NCI-H226 (cell line): ENCODE measurements around the gene GNAT3.
A peak's percentile ranks its signal among the peaks of the same experiment; 100 is the strongest.

Source experiments
- DNase-seq: peaks from one replicate; pipeline ENCODE4 v3.0.0-alpha.2; 2015

Gene GNAT3

GRCh38 chr7:80511964-80512363, at the start of gene GNAT3:
GNAT3 (minus strand) TSS chr7:80512064; CDS start chr7:80511926, 138 bp downstream.
- no peak for DNase-seq

DNA sequence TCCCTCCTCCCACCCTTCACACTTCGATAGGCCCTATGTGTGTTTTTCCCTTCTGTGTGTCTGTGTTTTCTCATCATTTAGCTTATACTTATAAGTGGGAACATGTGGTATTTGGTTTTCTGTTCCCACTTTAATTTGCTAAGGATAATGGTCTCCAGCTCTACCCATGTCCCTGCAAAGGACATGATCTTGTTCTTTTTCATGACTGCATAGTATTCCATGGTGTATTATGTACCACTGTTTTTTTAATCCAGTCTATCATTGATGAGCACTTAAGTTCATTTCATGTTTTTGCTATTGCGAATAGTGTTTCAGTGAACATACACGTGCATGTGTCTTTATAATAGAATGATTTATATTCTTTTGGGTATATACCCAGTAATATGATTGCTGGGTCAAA, 46.3 kb upstream of the GNAT3 start:
- no peak for DNase-seq

DNA sequence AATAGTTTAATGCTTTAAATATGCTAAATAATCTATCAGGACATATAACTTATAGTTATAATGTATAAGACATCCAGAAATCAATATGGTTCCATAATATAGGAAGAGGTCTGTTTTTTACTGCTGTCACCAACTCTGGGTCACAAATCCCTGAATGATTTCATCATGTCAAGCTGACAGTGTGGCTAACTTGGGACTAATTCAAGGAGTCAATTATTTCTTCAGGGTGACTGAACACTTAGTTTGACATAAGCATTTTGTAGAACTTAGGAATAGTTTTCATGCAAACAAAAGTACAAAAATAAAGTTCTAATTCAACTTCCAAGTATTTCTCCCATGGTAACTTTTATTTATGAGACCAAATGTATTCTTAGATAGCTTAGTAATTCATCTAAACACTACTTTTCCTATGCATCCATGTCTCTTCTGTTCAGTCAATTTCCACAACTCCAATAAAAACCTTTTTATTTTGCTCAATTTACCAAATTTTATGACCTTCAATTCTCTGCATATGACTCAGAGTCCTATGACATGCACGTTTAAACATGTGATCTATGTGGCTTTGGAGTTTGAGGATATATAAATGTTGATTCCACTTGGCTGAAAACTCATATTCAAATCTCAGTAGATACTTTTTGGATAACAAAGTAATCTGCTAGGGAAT, 40.3 kb upstream of the GNAT3 start:
- no peak for DNase-seq

GRCh38 chr7:80550005-80550404, 38.1 kb upstream of the GNAT3 start:
- no peak for DNase-seq

GRCh38 chr7:80548840-80549530, 37.1 kb upstream of the GNAT3 start:
- DNase-seq: peak; percentile 24

- peak; percentile 64 for DNase-seq
These were observed 30.5 kb upstream of the GNAT3 start for GRCh38 chr7:80542398-80542797.

DNA sequence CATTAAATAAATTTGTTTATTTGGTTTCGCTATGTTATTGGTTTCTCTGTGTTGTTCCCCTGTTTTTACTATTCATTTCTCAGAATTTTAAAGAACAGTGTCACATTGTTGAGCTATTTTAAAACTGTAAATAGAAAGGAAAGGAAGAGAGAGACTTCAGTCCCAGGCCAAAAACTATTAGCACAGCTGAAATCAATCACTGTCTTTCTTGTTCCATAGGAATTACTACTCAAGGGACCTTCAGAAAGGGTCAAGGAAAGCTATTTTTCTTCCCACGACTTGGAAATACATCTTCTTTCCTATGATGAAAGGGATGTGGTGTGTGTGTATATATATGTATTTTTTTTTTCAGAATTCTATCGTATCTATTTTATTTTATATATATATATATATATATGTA, 29.0 kb upstream of the GNAT3 start:
- DNase-seq: no peak

GRCh38 chr7:80537091-80537490, 25.2 kb upstream of the GNAT3 start:
- no peak for DNase-seq

GRCh38 chr7:80536426-80536825, 24.6 kb upstream of the GNAT3 start:
- no peak for DNase-seq

- DNase-seq: peak; percentile 20
These were observed 21.4 kb upstream of the GNAT3 start for GRCh38 chr7:80533287-80533686.

- DNase-seq: no peak
These were observed 20.3 kb upstream of the GNAT3 start for GRCh38 chr7:80532153-80532552.

GRCh38 chr7:80530136-80530535, 18.3 kb upstream of the GNAT3 start:
- no peak for DNase-seq

DNA sequence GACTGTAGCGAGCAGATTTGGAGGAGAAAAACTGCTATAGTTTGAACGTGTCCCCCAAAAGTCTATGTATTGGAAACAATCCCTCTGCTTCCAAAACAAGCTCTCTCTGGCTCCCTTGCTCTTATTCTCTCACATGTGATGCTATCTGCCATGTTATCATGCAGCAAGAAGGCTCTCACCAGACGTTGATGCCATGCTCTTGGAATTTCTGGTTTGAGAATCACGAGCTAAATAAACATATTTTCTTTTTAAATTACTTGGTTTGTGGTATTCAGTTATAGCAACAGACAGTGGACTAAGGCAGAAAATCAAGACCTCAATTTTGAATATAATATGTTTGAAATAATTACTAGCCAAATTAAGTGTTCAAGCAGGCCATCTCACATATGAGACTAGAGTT, 17.5 kb upstream of the GNAT3 start:
- DNase-seq: no peak

GRCh38 chr7:80528689-80529088, 16.8 kb upstream of the GNAT3 start:
- no peak for DNase-seq

GRCh38 chr7:80526472-80526871, 14.6 kb upstream of the GNAT3 start:
- DNase-seq: no peak

DNA sequence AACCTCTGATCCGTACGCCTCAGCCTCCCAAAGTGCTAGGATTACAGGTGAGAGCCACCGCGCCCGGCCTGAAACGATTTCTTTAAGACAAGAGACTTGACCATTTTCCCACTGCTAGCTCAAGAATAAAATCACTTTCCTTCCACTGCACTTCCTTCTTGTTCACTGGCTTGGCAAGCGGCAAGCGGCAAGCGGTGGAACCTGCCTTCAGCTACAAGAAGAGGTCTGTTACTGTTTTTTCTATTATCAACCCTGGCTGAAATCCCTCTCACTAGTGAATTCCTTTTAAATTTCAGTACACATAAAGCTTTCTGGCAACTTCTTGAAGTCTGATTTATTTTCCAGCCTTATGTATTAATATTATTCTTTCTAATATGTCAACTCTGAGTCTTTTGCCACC, 12.8 kb upstream of the GNAT3 start:
- no peak for DNase-seq

DNA sequence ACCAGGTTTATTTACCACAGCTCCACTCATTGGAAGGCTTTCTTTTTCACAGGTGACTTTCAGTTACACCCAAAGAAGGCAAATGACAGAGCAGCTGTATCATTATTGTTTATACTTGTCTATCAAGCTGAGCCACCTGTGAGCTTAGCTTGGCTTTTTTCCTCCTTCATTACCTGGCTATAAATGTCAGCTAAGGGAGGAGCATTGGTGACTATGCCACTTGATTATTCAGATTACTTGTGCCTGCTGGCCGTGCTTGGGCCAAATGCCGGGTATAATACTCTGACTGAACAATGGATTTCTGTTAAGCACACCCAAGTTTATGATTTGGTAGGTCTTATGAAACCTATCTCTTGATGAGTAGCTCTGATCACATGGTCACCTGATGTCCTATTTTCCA, 9.9 kb upstream of the GNAT3 start:
- DNase-seq: no peak

GRCh38 chr7:80520199-80520598, 8.3 kb upstream of the GNAT3 start:
- DNase-seq: no peak

GRCh38 chr7:80517282-80517747, 5.5 kb upstream of the GNAT3 start:
- DNase-seq: peak; percentile 32

DNA sequence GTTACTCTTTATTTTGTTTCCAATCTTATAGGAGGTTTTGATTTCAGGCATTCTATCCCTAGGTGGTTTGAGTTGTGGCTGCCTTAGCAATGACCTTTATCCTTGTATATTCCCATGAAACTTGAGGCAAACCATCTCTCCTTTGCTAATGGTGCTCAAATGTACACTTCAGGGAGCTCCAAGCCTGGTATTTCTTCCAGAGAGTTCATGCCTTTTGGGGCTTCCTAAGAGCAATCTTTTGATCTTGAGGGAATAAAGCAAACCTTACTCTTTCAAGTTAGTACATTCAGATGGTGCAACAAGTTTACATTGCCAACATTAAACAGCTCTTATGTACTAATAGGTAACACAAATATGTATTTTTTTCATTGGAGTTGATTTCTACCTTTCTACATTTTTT, 3.4 kb upstream of the GNAT3 start:
- no peak for DNase-seq

GRCh38 chr7:80510021-80510420, 1.8 kb downstream of the GNAT3 start:
- DNase-seq: no peak

DNA sequence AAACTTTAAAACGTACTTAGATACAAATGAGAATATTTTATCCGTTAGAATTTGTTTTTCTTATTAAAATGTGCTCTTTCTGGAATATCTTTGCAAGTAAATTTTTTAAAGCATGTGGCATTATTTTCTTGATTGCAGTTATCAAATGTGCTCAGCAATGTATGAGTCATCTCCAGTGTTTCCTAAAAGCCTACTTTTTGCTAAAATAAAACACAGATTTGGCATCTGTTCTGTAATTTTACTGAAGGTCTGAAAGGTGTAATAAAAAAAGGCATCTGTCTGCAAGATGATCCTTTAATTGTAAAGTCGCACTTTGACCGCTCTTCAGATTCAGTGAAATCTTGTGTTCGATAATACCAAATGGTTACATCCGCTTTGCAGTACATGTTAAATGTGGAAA, 3.4 kb downstream of the GNAT3 start:
- DNase-seq: no peak

- no peak for DNase-seq
These were observed 5.9 kb downstream of the GNAT3 start for GRCh38 chr7:80505900-80506500.

DNA sequence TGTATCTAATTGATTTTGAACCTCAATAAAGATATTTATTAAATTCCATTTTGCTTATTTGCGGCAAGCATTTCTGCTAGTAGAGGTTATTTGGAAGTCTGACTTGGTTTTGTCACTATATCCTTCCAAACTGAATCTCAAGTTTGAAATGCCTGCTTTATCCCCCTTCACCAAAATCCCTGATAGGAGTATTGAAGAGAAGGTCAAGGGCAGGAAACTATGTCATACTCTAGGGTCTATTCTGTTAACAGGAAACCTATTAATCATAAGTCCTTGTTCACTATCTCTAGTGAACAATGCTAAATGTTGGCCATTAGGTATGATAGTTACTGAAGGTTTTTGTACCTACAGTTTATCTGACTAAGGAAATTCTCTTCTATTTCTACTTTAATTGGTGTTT, 11.5 kb downstream of the GNAT3 start:
- DNase-seq: no peak
